ENCODE measurements around the gene GIMAP5. TPM values are rescaled to one million over a fixed set of nuclear protein-coding genes. Genes with fewer than 3 reads are reported as not detected.
"Not testable (repeated sequence)": the region's sequence is repeated elsewhere in the genome, so short reads cannot be mapped to it uniquely, and the experiment has no call there.

GIMAP5 gene
- polyA plus RNA-seq, 1 experiment = not detected

DNA sequence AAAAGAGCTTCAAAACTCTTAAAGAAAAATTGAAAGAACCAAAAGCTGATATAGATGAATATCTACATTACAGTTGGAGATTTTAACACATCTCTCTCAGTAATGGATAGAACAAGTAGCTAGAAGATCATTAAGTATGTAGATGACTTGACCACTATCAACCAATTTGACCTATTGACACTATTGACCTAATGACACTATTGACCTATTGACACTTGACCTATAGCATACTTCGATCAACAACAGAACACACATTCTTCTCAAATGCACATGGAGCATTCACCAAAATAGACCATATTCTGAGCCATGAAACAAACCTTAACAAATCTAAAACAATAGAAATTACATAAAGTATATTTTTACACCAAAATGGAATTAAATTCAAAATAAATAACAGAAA, 22.3 kb downstream of the GIMAP5 start:
- CTCF ChIA-PET = interaction anchor here (0.8 kb wide), 1 partner anchor 13 kb away, joined by 3 read pairs; no protein-coding TSS in a partner anchor
- DNase-seq (ENCODE audit: low read depth, low spot score) = no peak
- TF ChIP-seq, protein P1, sequence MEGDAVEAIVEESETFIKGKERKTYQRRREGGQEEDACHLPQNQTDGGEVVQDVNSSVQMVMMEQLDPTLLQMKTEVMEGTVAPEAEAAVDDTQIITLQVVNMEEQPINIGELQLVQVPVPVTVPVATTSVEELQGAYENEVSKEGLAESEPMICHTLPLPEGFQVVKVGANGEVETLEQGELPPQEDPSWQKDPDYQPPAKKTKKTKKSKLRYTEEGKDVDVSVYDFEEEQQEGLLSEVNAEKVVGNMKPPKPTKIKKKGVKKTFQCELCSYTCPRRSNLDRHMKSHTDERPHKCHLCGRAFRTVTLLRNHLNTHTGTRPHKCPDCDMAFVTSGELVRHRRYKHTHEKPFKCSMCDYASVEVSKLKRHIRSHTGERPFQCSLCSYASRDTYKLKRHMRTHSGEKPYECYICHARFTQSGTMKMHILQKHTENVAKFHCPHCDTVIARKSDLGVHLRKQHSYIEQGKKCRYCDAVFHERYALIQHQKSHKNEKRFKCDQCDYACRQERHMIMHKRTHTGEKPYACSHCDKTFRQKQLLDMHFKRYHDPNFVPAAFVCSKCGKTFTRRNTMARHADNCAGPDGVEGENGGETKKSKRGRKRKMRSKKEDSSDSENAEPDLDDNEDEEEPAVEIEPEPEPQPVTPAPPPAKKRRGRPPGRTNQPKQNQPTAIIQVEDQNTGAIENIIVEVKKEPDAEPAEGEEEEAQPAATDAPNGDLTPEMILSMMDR (IDR thresholded peaks at IDR 0.05; ENCODE audit: low read depth, low read length) = no peak
- no peaks in the 10 kb centered on the region for H3K27me3 ChIP-seq (ENCODE audit: control insufficient read depth, insufficient read depth, low read length)
- POLR2A ChIA-PET = no interaction called here
- H3K9me3 ChIP-seq (ENCODE audit: control insufficient read depth, insufficient read depth, low read length) = no peaks in the 10 kb centered on the region
- H3K4me3 ChIP-seq (ENCODE audit: low read depth, low read length) = no peak overlapping the region
- no peak overlapping the region for H3K27ac ChIP-seq (ENCODE audit: low read depth, low read length)

DNA sequence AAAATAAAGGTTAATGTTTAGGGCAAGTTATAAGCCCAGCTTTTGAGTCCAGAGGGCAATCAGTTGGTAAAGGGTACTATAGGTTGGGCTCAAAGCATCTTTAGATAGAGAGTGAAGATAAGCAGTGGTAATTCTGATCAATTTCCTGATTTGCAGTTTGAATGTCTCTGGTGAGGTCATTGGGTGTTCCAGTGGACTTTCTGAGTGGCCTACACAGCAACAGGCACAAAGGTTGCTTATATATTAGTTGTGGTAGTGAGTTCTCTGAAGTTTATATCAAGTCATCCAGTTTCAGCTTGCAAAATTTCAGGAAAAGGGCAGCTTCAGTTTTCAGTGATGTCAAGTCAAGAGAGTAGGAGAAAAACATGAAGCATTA, 29.1 kb downstream of the GIMAP5 start:
- POLR2A ChIA-PET = no interaction called here
- no peak for DNase-seq (ENCODE audit: low read depth, low spot score)
- H3K27ac ChIP-seq (ENCODE audit: low read depth, low read length) = no peak overlapping the region
- no peaks in the 10 kb centered on the region for H3K27me3 ChIP-seq (ENCODE audit: control insufficient read depth, insufficient read depth, low read length)
- H3K4me3 ChIP-seq (ENCODE audit: low read depth, low read length) = no peak overlapping the region
- H3K9me3 ChIP-seq (ENCODE audit: control insufficient read depth, insufficient read depth, low read length) = no peaks in the 10 kb centered on the region
- TF ChIP-seq, protein P1 (IDR thresholded peaks at IDR 0.05; ENCODE audit: low read depth, low read length) = no peak
- CTCF ChIA-PET = interaction anchor here (0.8 kb wide), 1 partner anchor 12 kb away, joined by 3 read pairs; no protein-coding TSS in a partner anchor

GRCh38 chr7:150769768-150770167, 32.5 kb downstream of the GIMAP5 start:
- ChIA-PET POLR2A (no interaction called here), CTCF (interaction anchor here (2.3 kb wide), 1 partner anchor 9 kb away, joined by 13 read pairs; no protein-coding TSS in a partner anchor)

GRCh38 chr7:150774131-150774530, 36.9 kb downstream of the GIMAP5 start:
- POLR2A ChIA-PET; H3K9me3 ChIP-seq (ENCODE audit: control insufficient read depth, insufficient read depth, low read length); H3K4me3 ChIP-seq (ENCODE audit: low read depth, low read length); H3K27ac ChIP-seq (ENCODE audit: low read depth, low read length); DNase-seq (ENCODE audit: low read depth, low spot score); H3K27me3 ChIP-seq (ENCODE audit: control insufficient read depth, insufficient read depth, low read length): not testable (repeated sequence)
- CTCF ChIA-PET = interaction anchor here (1.2 kb wide), 1 partner anchor 66 kb away, joined by 3 read pairs; no protein-coding TSS in a partner anchor

More at GRCh38 chr7:150769768-150770167, 32.5 kb downstream of the GIMAP5 start:
- DNase-seq (ENCODE audit: low read depth, low spot score) = no peak
- TF ChIP-seq, protein P1 (IDR thresholded peaks at IDR 0.05; ENCODE audit: low read depth, low read length) = no peak
- Histone ChIP-seq H3K9me3 (ENCODE audit: control insufficient read depth, insufficient read depth, low read length) (no peaks in the 10 kb centered on the region), H3K27me3 (ENCODE audit: control insufficient read depth, insufficient read depth, low read length) (no peaks in the 10 kb centered on the region), H3K4me3 (ENCODE audit: low read depth, low read length) (no peak overlapping the region), H3K27ac (ENCODE audit: low read depth, low read length) (no peak overlapping the region)

DNA sequence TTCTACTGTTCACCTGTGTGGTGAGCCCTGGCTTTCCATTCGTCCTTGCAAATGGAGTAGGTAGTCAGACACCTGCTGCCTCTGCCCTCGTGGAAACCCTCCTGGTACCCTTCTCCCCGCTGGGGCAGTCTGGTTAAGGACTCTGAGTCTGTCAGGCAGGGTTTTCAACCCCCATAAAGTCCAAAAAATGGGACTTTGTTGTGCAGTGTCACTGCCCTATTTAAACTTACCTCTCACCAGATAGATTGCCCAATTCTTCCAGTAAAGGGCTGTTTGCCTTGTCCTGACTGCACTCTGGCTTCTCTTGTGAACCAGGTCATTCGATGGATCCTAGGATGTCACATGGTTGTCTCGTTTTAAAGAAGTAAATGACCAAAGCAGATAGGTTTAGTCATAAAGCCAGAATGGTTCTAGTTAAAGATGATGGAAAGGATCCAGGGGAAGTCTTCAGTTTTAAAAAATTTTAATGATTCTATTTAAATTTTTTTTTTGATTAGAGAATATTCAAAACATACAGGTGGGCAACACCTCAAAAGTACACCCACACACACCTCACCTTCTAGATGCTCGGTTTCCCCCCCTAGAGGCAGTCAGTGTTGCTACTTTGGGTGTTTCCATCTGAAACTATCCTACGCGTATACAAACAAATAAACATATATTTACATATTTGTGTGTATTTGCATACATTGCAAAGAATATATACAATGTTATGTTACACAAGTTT, 41.0 kb downstream of the GIMAP5 start:
- Histone ChIP-seq H3K4me3 (ENCODE audit: low read depth, low read length) (no peak overlapping the region), H3K27ac (ENCODE audit: low read depth, low read length) (no peak overlapping the region), H3K9me3 (ENCODE audit: control insufficient read depth, insufficient read depth, low read length) (no peaks in the 10 kb centered on the region), H3K27me3 (ENCODE audit: control insufficient read depth, insufficient read depth, low read length) (no peaks in the 10 kb centered on the region)
- no peak for DNase-seq (ENCODE audit: low read depth, low spot score)
- CTCF ChIA-PET = interaction anchor here (0.5 to 1.8 kb wide), 18 partner anchors 8 to 240 kb away, joined by 3 to 28 read pairs (median 4); no protein-coding TSS in a partner anchor
- POLR2A ChIA-PET = no interaction called here
- TF ChIP-seq, protein P1 (IDR thresholded peaks at IDR 0.05; ENCODE audit: low read depth, low read length) = no peak
